Psoas muscle (tissue), 8 donors: ENCODE results near the gene KNOP1. TPM values are rescaled to one million over a fixed set of nuclear protein-coding genes. Genes with fewer than 3 reads are reported as not detected.

ENCODE experiments used
- ATAC-seq, 4 donors: fragments of 200-7000 bp; cut with Tn5 transposase; one replicate each; pipeline ENCODE4 v1.9.1; 2020; ENCODE audit warnings: moderate library complexity in 3 of 4, mild to moderate bottlenecking in 2 of 4
- DNase-seq, 2 donors: peaks; one replicate each; pipeline ENCODE4 v3.0.0-alpha.2; 2020
- H3K27ac ChIP-seq: fragments of 200-600 bp; one replicate; pipeline ENCODE4 v1.8.0; 2022
- H3K27me3 ChIP-seq, 3 donors: fragments of 200-600 bp in 1 of 3; one replicate each; pipeline versions ENCODE4 v1.6.1 to v1.8.0; 2013 to 2022; ENCODE audit warnings: low read length in 2 of 3, mild to moderate bottlenecking in 2 of 3, moderate library complexity in 1 of 3; ENCODE audit not compliant: insufficient read depth in 3 of 3
- H3K36me3 ChIP-seq, 2 donors: fragments of 200-600 bp in 1 of 2; one replicate each; pipeline versions ENCODE4 v1.6.1 to v1.8.0; 2013 to 2022; ENCODE audit warnings: low read depth in 1 of 2, mild to moderate bottlenecking in 1 of 2, moderate library complexity in 1 of 2; ENCODE audit not compliant: insufficient read depth in 1 of 2
- H3K4me1 ChIP-seq: fragments of 200-600 bp; one replicate; pipeline ENCODE4 v1.8.0; 2022
- H3K4me3 ChIP-seq: fragments of 200-600 bp; one replicate; pipeline ENCODE4 v1.8.0; 2022; ENCODE audit warnings: mild to moderate bottlenecking
- H3K9me3 ChIP-seq: fragments of 200-600 bp; one replicate; pipeline ENCODE4 v1.8.0; 2022
- WGBS, 3 donors: extraction: QIAGEN DNeasy Blood & Tissue Kit; methylation state at CpG; one replicate each; pipeline versions ENCODE4 v1.1.6 to v1.1.7; 2013; 5-methylcytosine and 5-hydroxymethylcytosine counted together
- intact Hi-C, 2 donors: fragments of 100-400 bp; cut with DNase I; formaldehyde crosslinking; loops; one replicate each; pipeline versions ENCODE4 v1.11.0 to v1.14.2; 2022
- polyA plus RNA-seq, 3 donors: library from polyadenylated mRNA; stranded (reverse); fragments of 200-250 nt; gene quantifications; one replicate each; pipeline ENCODE4 v1.2.3, GENCODE V29; 2013
- total RNA-seq, 4 donors: library from RNA; stranded (reverse); fragmentation: NEBNext Ultra II Directional in 2 of 4; extraction: Animal tissue kit (Norgen Biotek cat#: 25700) in 2 of 4; gene quantifications; one replicate each; pipeline versions ENCODE4 v1.2.1 to v1.2.4, GENCODE V29; 2021 to 2023
- TF ChIP-seq, protein P1 (sequence below): fragments of 200-600 bp; IDR thresholded peaks from one replicate; pipeline ENCODE4 v1.8.0; 2022; ENCODE audit warnings: antibody characterized with exemption
- donor health status: healthy with polysubstance abuse.
- donor health status: DM: no; HTN: no; CAD: no; lungs with moderate emphysema.
- donor health status: Bipolar disorder and iron deficiency.
- donor health status: healthy.
- donor health status: DM: yes; HTN: yes; CAD: no.
- donor health status: DM: no; HTN: no; CAD: no.
- donor health status: DM: no; HTN: no; CAD: no.
- donor health status: DM: yes; HTN: yes; CAD: no.

Gene KNOP1
- total and polyA plus RNA-seq, 7 donors = 5.9 to 14.7 (median 9.5) TPM

DNA sequence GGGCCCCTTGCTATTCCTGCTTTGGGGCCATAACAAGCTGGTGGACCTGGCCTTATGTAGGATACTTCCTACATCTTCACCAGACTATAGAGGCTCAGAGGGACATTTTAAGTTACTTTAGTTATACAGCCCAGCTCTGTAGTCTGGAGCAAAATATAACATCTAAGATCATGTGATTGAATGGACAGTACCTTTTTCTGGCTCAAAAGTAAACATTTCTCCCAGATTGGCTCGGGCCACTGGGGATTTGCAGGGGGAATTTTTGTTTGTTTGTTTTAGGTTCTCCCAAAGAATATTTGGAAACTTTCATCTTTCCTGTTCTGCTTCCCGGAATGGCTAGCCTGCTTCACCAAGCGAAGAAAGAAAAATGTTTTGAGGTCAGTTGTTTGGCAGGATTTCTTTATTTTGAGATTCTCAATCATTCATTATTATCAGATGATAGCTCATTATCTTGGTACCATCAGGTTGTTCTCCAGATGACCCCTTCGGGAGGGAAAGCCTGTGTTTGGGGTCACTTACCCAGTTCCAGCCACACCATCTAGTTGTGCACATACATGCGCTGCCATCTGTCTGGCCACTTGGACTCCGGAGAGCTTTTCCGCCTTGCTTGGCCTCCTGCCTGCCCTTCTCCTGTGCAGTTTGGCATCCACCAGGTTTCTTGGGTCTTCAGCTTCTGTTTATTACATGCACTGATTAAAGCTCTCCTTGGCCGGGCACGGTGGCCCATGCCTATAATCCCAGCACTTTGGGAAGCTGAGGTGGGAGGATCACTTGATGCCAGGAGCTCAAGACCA is 17.2 kb upstream of the KNOP1 start:
- Histone ChIP-seq H3K4me3 (no peak overlapping the region), H3K27ac (no peak overlapping the region), H3K36me3 (no peaks in the 10 kb centered on the region), H3K27me3 (no peaks in the 10 kb centered on the region), H3K4me1 (peaks cover 3% of the 10 kb centered on the region), H3K9me3 (no peaks in the 10 kb centered on the region)
- WGBS, 3 donors = 37 to 42% (median 40%) methylated on average over 9 of the region's 9 CpGs
- peak in 2 of 4 donors; percentile 45 to 61 for ATAC-seq
- intact Hi-C loops = no loop called here
- TF ChIP-seq, protein P1, sequence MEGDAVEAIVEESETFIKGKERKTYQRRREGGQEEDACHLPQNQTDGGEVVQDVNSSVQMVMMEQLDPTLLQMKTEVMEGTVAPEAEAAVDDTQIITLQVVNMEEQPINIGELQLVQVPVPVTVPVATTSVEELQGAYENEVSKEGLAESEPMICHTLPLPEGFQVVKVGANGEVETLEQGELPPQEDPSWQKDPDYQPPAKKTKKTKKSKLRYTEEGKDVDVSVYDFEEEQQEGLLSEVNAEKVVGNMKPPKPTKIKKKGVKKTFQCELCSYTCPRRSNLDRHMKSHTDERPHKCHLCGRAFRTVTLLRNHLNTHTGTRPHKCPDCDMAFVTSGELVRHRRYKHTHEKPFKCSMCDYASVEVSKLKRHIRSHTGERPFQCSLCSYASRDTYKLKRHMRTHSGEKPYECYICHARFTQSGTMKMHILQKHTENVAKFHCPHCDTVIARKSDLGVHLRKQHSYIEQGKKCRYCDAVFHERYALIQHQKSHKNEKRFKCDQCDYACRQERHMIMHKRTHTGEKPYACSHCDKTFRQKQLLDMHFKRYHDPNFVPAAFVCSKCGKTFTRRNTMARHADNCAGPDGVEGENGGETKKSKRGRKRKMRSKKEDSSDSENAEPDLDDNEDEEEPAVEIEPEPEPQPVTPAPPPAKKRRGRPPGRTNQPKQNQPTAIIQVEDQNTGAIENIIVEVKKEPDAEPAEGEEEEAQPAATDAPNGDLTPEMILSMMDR = no peak
- no peak for DNase-seq

DNA sequence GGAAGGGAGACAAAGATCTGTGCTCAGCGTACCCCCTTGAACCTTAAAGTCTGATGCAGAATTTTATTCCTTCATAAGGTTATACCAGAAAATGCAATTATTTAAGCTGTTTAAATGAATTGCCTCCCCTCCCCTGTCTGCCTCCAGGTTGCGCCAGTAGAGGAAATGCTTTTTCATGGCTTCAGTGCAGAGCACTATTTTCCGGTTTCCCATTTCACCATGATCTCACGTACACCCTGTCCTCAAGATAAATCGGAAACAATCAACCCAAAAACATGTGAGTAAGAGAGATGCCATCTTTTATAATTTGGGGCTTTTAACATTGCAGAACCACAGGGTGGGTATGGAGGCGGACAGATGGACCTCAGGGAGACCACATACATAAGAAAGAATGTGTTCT is 15.5 kb upstream of the KNOP1 start:
- Histone ChIP-seq H3K27ac (no peak overlapping the region), H3K27me3 (no peaks in the 10 kb centered on the region), H3K4me3 (no peak overlapping the region), H3K9me3 (no peaks in the 10 kb centered on the region), H3K4me1 (peaks cover 3% of the 10 kb centered on the region), H3K36me3 (no peaks in the 10 kb centered on the region)
- ATAC-seq (no peak), DNase-seq (no peak)
- TF ChIP-seq, protein P1 = no peak
- intact Hi-C loops = no loop called here
- WGBS, 3 donors = 81 to 90% (median 89%) methylated on average over 6 of the region's 6 CpGs

DNA sequence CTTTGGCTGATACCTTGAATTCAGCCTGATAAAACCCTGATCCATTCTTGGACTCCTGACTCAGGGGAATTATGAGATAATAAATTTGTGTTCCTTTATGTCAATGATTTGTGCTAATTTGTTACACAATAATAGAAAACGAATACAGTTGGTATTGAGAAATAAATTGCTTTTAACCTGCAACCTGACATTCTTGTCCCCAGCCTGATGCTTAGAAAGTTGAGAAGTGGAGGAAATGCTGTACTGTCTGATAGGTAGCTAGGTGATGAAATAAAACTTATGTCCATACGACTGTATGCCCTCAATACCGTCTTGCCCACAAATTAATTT is 10.6 kb upstream of the KNOP1 start:
- ATAC-seq (no peak), DNase-seq (no peak)
- intact Hi-C loops = no loop called here
- H3K27me3 ChIP-seq = no peaks in the 10 kb centered on the region
- no peaks in the 10 kb centered on the region for H3K9me3 ChIP-seq
- TF ChIP-seq, protein P1 = no peak
- H3K4me1 ChIP-seq = no peaks in the 10 kb centered on the region
- H3K4me3 ChIP-seq = no peak overlapping the region
- H3K27ac ChIP-seq = no peak overlapping the region
- 89 to 91% (median 90%) methylated on average over 3 of the region's 3 CpGs for WGBS, 3 donors
- H3K36me3 ChIP-seq = no peaks in the 10 kb centered on the region

DNA sequence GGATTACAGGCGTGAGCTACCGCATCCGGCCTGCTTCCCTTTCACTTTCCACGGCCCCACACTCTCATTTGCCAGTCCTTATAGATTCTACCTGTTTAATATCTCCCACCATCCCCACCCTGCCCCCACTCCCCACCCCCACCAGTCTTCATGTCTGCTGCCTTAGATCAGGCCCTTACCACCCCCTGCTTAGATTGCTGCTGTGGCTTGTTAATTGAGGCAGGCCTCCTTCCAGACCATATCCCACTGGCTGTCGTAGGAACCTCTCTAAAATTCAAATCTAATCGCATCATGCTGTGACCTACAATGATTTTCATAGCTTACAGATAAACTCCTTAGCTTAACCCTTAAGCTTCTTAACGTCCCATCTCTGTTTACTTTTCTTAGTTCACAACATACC is 5.0 kb upstream of the KNOP1 start:
- H3K4me3 ChIP-seq = no peak overlapping the region
- no peaks in the 10 kb centered on the region for H3K4me1 ChIP-seq
- no peaks in the 10 kb centered on the region for H3K9me3 ChIP-seq
- TF ChIP-seq, protein P1 = no peak
- no peaks in the 10 kb centered on the region for H3K27me3 ChIP-seq
- H3K36me3 ChIP-seq = no peaks in the 10 kb centered on the region
- whole genome bisulfite sequencing, 3 donors = 80 to 88% (median 86%) methylated on average over 7 of the region's 7 CpGs
- H3K27ac ChIP-seq = no peak overlapping the region
- intact Hi-C loops = no loop called here
- DNase-seq (no peak), ATAC-seq (no peak)
